GM04504 (cell line): ENCODE measurements around the gene TLR9.

ENCODE experiments used
- DNase-seq: peaks from one replicate; pipeline ENCODE4 v3.0.0-alpha.2; 2012; ENCODE audit warnings: low read depth

Gene TLR9

GRCh38 chr3:52217409-52217805 lies 8.0 kb downstream of the TLR9 start:
- DNase-seq = no peak

GRCh38 chr3:52216585-52217408 lies 8.6 kb downstream of the TLR9 start:
- no peak for DNase-seq

GRCh38 chr3:52215351-52215750 lies 10.1 kb downstream of the TLR9 start:
- DNase-seq = no peak

DNA sequence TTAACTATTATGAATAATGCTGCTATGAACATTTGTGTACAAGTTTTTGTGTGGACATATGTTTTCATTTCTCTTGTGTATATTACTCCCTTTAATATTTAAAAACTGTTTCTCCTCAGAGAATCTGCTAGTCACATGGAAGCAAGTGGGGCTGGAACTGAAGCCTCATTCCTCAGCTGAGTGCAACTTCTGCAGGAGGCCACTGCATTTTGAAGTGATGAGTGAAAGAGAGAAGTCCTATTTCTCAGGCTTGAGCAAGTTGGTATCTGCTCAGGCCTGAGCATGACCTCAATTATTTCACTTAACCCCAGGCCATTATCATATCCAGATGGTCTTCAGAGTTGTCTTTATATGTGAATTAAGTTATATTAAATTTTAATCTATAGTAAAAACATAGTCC lies 11.5 kb downstream of the TLR9 start:
- DNase-seq = no peak

- DNase-seq = no peak
Measured at GRCh38 chr3:52213005-52213404, 12.4 kb downstream of the TLR9 start.

- no peak for DNase-seq
Measured at GRCh38 chr3:52211268-52211891, 14.1 kb downstream of the TLR9 start.

GRCh38 chr3:52210550-52211046 lies 14.8 kb downstream of the TLR9 start:
- no peak for DNase-seq

- DNase-seq = no peak
Measured at GRCh38 chr3:52210037-52210436, 15.4 kb downstream of the TLR9 start.

GRCh38 chr3:52208556-52208955 lies 16.9 kb downstream of the TLR9 start:
- DNase-seq = no peak

DNA sequence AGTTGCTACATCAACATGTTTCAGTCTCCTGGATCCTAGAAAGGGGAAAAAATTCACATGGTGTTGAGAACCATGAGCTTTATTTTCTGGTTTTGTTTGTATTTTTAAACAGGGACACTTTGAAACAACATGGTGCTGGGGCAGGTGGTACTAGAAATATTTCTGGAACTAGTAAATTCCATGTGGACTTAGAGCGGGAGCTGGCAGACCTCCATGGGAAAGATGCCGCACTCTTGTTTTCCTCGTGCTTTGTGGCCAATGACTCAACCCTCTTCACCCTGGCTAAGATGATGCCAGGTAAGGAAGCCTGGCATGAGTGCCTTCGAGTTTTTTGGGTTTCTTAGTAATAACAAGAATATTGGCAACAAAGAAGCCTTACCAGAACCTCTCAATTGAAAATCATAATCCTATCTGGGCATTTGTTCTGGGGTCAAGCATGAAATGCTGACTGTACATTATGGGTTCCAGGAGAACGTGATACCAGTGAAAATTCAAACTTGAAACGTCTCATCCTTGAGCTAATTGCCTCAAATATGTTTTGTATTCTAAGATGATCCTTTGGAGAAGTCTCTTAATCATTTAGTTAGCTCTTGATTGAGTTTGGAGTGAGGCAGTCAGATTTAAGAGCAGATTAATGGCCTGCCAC lies 19.6 kb downstream of the TLR9 start:
- no peak for DNase-seq

DNA sequence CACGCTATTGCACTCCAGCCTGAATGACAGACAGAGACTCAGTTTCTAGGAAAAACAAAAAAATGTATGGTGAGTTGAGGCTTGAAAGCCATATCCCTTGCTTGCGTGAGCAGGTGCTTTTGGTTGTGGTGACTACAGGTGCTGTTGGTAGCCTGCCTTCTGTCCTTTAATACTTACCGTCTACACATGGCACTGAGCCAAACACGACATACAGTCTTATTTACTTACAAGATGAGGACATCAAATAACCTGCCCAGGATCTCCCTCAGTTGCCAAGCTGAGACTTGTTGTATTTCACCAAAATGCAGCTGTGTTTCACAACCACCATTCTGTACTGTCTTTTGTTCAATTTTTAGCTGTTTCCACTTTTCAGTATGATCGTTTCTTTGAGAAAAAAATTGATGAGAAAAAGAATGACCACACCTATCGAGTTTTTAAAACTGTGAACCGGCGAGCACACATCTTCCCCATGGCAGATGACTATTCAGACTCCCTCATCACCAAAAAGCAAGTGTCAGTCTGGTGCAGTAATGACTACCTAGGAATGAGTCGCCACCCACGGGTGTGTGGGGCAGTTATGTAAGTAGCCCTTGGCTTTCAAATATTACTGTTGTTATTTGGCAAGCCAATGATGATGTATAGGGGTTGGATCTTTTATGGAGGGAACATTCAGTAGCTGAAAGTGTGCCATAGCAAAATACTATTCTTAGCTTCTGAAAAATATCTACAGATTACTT lies 20.9 kb downstream of the TLR9 start:
- no peak for DNase-seq

DNA sequence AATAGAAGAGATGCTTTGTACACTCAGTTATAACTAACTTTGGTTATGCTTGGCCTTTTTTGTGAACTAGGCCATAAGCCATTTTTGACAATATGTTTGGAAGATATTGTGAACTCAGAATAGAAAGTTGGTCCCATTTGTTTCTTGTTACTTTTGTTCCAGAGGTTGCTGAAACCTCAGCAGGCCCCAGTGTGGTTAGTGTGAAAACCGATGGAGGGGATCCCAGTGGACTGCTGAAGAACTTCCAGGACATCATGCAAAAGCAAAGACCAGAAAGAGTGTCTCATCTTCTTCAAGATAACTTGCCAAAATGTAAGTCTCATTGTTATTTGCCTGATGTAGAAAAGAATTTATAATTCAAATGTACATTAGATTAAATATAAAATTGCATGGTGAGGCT lies 21.7 kb downstream of the TLR9 start:
- DNase-seq = no peak

- no peak for DNase-seq
Measured at GRCh38 chr3:52202384-52203077, 22.9 kb downstream of the TLR9 start.

DNA sequence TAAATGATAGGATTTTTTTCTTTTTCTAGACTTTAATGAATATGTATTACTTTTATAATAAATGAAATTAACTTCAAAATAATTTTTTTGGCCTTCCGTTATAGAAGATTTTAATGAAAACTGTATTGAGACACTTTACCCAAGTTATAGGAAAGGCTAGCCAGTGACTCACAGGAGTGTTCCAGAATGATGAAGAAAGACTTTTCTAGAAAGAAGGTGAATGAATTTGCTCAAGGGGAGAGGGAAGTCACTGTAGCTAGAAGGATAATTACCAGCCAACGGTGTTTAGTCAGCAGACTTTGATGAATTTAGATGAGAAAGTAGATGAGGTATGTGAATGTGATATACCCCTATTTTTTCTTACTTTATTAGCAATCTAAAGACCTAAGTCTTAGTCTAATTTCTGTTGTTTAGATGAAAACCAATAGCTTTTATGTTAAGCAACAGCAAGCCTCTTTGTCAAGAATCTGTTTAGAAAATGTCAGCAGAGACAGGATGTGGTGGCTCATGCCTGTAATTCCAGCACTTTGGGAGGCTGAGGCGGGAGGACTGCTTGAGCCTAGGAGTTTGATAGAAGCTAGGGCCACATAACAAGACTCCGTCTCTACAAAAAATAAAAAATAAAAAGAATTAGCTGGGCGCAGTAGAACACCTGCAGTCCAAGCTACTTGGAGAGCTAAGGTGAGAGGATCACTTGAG lies 24.3 kb downstream of the TLR9 start:
- no peak for DNase-seq

DNA sequence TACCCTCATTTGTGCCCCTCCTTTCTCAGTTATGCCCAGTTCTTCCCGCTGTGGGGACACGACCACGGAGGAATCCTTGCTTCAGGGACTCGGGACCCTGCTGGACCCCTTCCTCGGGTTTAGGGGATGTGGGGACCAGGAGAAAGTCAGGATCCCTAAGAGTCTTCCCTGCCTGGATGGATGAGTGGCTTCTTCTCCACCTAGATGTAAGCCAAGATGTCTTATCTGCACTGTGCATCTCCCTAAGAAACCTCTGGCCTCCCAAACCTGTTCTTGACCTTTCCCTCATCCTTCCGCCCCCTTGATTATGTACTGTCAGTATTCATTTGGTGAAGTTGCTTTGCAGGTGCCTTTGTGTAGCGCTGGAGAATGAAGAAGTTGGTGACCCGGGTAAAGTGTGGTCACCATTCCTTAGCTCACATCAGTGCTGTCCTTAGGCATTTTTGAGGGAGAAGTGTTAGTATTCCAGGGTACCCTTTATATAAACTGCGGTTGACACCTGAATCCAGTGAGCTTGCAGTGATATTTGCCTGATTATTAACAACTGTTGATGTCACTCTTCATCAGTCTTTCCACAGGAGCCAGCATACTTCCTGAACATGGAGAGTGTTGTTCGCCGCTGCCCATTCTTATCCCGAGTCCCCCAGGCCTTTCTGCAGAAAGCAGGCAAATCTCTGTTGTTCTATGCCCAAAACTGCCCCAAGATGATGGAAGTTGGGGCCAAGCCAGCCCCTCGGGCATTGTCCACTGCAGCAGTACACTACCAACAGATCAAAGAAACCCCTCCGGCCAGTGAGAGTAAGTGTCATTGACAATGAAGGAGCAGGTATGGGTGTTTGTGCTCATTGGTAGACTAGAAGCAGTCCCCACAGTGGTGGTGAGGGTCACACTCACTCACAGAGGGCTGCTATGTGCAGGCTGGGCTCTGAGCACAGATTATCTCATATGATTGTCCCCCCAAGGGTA lies 26.5 kb downstream of the TLR9 start:
- DNase-seq = no peak

- peak; percentile 73 for DNase-seq
Measured at GRCh38 chr3:52197842-52198625, 27.4 kb downstream of the TLR9 start, which contains the start of gene ALAS1. Gene ALAS1, plus strand, starts transcription at chr3:52198160. Its CDS starts 1,082 bp downstream, at chr3:52199242.

- no peak for DNase-seq
Measured at GRCh38 chr3:52197499-52197841, 28.0 kb downstream of the TLR9 start.

DNA sequence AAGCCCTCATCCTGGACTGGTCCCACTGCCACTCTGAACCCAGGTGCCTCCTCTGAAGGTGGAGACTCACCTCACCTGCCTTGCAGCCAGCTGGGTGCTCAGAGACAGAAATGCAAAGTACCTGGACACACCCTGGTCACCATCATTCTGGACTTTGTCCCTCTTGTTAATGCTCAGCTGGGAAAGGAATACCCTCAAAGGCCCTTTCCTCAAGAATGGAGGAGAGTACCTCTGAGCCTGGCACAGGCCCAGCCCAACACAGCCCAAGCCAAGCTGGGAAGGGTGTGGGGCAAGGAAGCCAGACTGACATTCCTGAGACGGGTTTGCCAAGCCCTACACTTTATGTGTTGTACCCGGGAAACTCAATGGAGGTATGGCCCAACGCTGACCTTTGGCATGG lies 28.5 kb downstream of the TLR9 start:
- no peak for DNase-seq

- DNase-seq = peak; percentile 64
Measured at GRCh38 chr3:52195823-52196331, 29.6 kb downstream of the TLR9 start.
